Aorta (tissue), 5 donors: ENCODE results near the gene HOOK1. TPM values are rescaled to one million over a fixed set of nuclear protein-coding genes. Genes with fewer than 3 reads are reported as not detected.
A peak's percentile ranks its signal among the peaks of the same experiment; 100 is the strongest.

ENCODE experiments used
- ATAC-seq: fragments of 200-7000 bp; cut with Tn5 transposase; one replicate; pipeline ENCODE4 v1.9.1; 2022; ENCODE audit warnings: moderate library complexity; ENCODE audit not compliant: low FRiP score
- DNase-seq, 2 donors: peaks; one replicate each; pipeline ENCODE4 v3.0.0-alpha.2; 2020
- H3K27ac ChIP-seq, 2 donors: one replicate each; pipeline ENCODE4 v1.5.1; 2013; ENCODE audit warnings: low read length in 2 of 2, mild to moderate bottlenecking in 2 of 2, moderate library complexity in 2 of 2, control low read depth in 1 of 2, inconsistent platforms in 1 of 2, low read depth in 1 of 2
- H3K27me3 ChIP-seq, 2 donors: one replicate each; pipeline ENCODE4 v1.6.1; 2013; ENCODE audit warnings: control low read depth in 1 of 2, low read length in 1 of 2, mild to moderate bottlenecking in 1 of 2, moderate library complexity in 1 of 2; ENCODE audit not compliant: insufficient read depth in 2 of 2, control insufficient read depth in 1 of 2
- H3K36me3 ChIP-seq, 2 donors: one replicate each; pipeline ENCODE4 v1.6.1; 2013; ENCODE audit warnings: control low read depth in 1 of 2, low read length in 1 of 2, mild to moderate bottlenecking in 1 of 2; ENCODE audit not compliant: insufficient read depth in 2 of 2, control insufficient read depth in 1 of 2
- H3K4me1 ChIP-seq, 2 donors: one replicate each; pipeline ENCODE4 v1.6.1; 2013; ENCODE audit warnings: low read length in 2 of 2, control low read depth in 1 of 2, mild to moderate bottlenecking in 1 of 2, moderate library complexity in 1 of 2; ENCODE audit not compliant: insufficient read depth in 2 of 2, control insufficient read depth in 1 of 2
- H3K4me3 ChIP-seq, 2 donors: one replicate each; pipeline ENCODE4 v1.5.1; 2013; ENCODE audit warnings: low read length in 2 of 2, control low read depth in 1 of 2, mild to moderate bottlenecking in 1 of 2
- H3K9me3 ChIP-seq: one replicate; pipeline ENCODE4 v1.6.1; 2013; ENCODE audit warnings: mild to moderate bottlenecking, low read length; ENCODE audit not compliant: control insufficient read depth
- WGBS, 2 donors: extraction: QIAGEN DNeasy Blood & Tissue Kit; methylation state at CpG; one replicate each; pipeline ENCODE4 v1.1.7; 2013; 5-methylcytosine and 5-hydroxymethylcytosine counted together
- intact Hi-C, 2 donors: fragments of 100-400 bp; cut with DNase I; formaldehyde crosslinking; loops; one replicate each; pipeline versions ENCODE4 v1.14.2 to v1.15.0; 2022
- polyA plus RNA-seq, 2 donors: library from polyadenylated mRNA; stranded (reverse); fragments of 200-250 nt; gene quantifications; one replicate each; pipeline ENCODE4 v1.2.3, GENCODE V29; 2013
- total RNA-seq, 2 donors: library from RNA; stranded (reverse); fragmentation: NEBNext Ultra II Directional; extraction: Animal tissue kit (Norgen Biotek cat#: 25700); gene quantifications; one replicate each; pipeline ENCODE4 v1.2.1, GENCODE V29; 2021
- donor health status: healthy with polysubstance abuse.
- donor health status: Bipolar disorder and iron deficiency.
- donor health status: DM: no; HTN: no; CAD: no.
- donor health status: DM: no; HTN: no; CAD: no.
- donor health status: DM: yes; HTN: yes; CAD: no.

Gene HOOK1
- total and polyA plus RNA-seq, 4 donors, result 0.13 to 2.8 (median 0.95) TPM

DNA sequence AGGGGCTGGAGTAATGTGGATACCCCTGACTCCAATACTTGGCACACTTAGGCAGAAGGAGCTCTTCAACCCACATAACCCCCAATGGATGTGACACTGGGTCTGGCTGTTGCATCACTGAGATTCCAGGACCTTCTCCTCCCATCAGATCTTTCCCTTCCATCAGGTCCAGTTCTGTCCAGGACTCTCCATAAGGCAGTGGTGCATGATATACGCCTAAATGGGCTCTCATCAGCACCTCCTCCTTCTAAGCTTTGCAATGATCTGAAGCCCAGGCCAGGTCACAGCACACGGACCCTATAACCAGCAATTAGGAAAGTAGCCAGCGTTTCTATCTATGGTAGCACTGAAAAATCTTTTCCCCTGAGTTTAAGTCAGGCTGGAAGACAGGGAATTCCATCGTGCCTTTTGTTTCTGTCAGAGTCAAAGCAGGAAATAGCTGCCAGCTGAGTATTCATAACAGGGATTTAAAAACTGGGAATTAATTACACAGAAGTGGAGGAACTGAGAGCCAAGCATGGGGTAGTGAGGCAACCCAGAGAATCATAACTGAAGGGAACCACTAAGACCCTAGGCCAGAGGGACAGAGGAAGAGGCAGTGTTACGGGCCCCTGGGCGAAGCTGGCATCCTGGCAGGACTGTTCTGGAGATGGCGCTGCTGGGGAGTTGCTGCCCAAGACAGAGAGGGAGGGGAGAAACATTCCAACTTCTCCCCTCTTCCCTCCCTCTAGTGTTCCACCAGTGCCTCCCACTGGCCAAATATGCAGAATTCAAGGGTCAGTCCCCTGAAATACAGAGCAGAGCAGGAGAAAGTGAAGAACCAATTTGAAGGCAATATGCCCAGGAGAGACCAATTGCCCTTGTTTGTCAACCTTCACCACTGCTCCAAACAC, 37.5 kb upstream of the HOOK1 start:
- DNase-seq (no peak), ATAC-seq (no peak)
- Histone ChIP-seq H3K27ac (no peak overlapping the region), H3K36me3 (no peaks in the 10 kb centered on the region), H3K9me3 (no peaks in the 10 kb centered on the region), H3K4me3 (no peak overlapping the region), H3K4me1 (no peaks in the 10 kb centered on the region), H3K27me3 (no peaks in the 10 kb centered on the region)
- intact Hi-C loops, result no loop called here
- WGBS, 2 donors, result 50 to 55% methylated on average over 7 of the region's 7 CpGs

DNA sequence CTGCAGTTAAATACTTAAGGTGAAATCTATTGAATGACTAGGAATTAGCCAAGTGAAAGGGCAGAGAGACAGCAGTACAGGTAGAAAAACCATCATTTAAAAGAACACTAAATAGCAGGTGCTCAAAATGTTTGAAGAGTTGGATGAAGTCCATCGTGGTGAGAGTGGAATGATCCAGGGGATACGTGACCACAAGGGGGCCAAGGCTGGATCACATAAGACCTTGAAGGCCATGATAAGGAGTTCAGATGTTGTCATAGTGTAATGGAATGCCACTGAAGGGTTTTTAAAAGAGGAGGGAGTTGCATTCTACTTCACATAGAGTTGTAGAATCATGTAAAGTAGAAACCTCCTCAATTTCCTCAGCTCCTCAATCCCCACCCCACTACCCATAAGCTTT, 34.8 kb upstream of the HOOK1 start:
- Histone ChIP-seq H3K27ac (no peak overlapping the region), H3K9me3 (no peaks in the 10 kb centered on the region), H3K27me3 (no peaks in the 10 kb centered on the region), H3K36me3 (no peaks in the 10 kb centered on the region), H3K4me3 (no peak overlapping the region), H3K4me1 (no peaks in the 10 kb centered on the region)
- WGBS, 2 donors, result 74 to 78% methylated on average over 2 of the region's 2 CpGs
- no peak for DNase-seq
- ATAC-seq, result no peak
- intact Hi-C loops, result no loop called here

DNA sequence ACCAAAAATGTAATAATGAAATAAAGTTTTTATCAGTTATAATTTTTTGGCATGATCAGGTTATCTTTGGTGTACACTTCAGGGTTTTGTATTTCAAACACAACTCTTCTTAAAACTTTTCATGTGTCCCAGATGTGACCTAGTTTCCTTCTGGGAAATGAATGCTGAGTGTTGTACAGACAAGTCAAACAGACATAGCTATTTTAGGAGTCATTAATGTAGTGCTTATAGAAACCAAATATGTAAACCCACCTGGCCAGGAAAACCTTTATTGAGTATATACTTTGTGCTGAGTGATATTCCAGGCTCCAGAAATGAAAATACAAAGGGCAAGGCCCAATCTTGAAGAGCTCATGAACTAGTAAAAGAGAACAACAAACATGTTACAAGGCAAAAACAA, 25.9 kb upstream of the HOOK1 start:
- Histone ChIP-seq H3K36me3 (no peaks in the 10 kb centered on the region), H3K4me1 (no peaks in the 10 kb centered on the region), H3K27ac (no peak overlapping the region), H3K27me3 (no peaks in the 10 kb centered on the region), H3K4me3 (no peak overlapping the region), H3K9me3 (peaks cover 3% of the 10 kb centered on the region)
- DNase-seq, result no peak
- intact Hi-C loops, result no loop called here
- no peak for ATAC-seq

GRCh38 chr1:59798600-59798999, 16.1 kb upstream of the HOOK1 start:
- Histone ChIP-seq H3K4me1 (no peaks in the 10 kb centered on the region), H3K36me3 (no peaks in the 10 kb centered on the region), H3K27me3 (no peaks in the 10 kb centered on the region), H3K9me3 (no peaks in the 10 kb centered on the region), H3K27ac (no peak overlapping the region), H3K4me3 (no peak overlapping the region)
- DNase-seq, result no peak
- intact Hi-C loops, result no loop called here
- ATAC-seq, result no peak

- H3K9me3 ChIP-seq, result no peaks in the 10 kb centered on the region
- no peak overlapping the region for H3K27ac ChIP-seq
- H3K27me3 ChIP-seq, result no peaks in the 10 kb centered on the region
- no peak overlapping the region for H3K4me3 ChIP-seq
- ATAC-seq (no peak), DNase-seq (no peak)
- H3K36me3 ChIP-seq, result no peaks in the 10 kb centered on the region
- WGBS, 2 donors, result 65 to 69% methylated on average over 1 of the region's 1 CpG
- intact Hi-C loops, result no loop called here
- no peaks in the 10 kb centered on the region for H3K4me1 ChIP-seq
These were observed 11.2 kb upstream of the HOOK1 start for GRCh38 chr1:59803458-59804038.

DNA sequence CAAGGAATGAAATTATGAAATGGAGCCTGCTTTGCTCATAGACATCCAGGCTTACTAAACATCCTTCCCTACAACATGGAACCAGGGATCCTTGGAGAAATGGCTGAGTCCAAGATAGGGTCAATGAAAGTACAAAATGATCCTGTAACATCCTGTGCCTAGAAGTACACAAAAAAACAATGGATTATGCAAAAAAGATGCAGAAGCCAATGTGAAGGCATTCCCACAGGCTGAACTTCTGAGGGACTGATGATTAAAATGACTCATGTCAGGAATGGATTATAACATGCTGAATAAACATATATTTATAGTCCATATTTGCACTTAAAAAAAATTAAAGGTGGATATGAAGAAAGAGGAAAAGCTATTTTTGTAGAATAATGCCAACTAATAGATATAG, 10.4 kb upstream of the HOOK1 start:
- H3K4me3 ChIP-seq, result no peak overlapping the region

GRCh38 chr1:59805554-59805953, 9.2 kb upstream of the HOOK1 start:
- ATAC-seq (no peak), DNase-seq (no peak)
- H3K27me3 ChIP-seq, result no peaks in the 10 kb centered on the region
- no peaks in the 10 kb centered on the region for H3K4me1 ChIP-seq
- no peak overlapping the region for H3K27ac ChIP-seq
- H3K36me3 ChIP-seq, result no peaks in the 10 kb centered on the region
- no peak overlapping the region for H3K4me3 ChIP-seq
- peaks cover 4% of the 10 kb centered on the region for H3K9me3 ChIP-seq
- intact Hi-C loops, result no loop called here

More for the DNA sequence above, 10.4 kb upstream of the HOOK1 start:
- no peaks in the 10 kb centered on the region for H3K27me3 ChIP-seq
- H3K27ac ChIP-seq, result no peak overlapping the region
- no peaks in the 10 kb centered on the region for H3K36me3 ChIP-seq
- no peaks in the 10 kb centered on the region for H3K4me1 ChIP-seq
- H3K9me3 ChIP-seq, result no peaks in the 10 kb centered on the region
- no peak for ATAC-seq
- DNase-seq, result no peak
- intact Hi-C loops, result no loop called here

- ATAC-seq, result peak; percentile 61
- H3K27me3 ChIP-seq, result no peaks in the 10 kb centered on the region
- intact Hi-C loops, result no loop called here
- 10 to 13% methylated on average over 30 to 50 of the region's 50 CpGs for WGBS, 2 donors
- H3K36me3 ChIP-seq, result no peaks in the 10 kb centered on the region
- peak; percentile 62 to 85 for DNase-seq
- peaks cover 0 to 2% of the 10 kb centered on the region in 2 donors for H3K4me1 ChIP-seq
- no peak overlapping the region for H3K27ac ChIP-seq
- H3K4me3 ChIP-seq, result peak overlapping the region; percentile 25 to 50
- H3K9me3 ChIP-seq, result peaks cover 4% of the 10 kb centered on the region
These were observed 409 bp upstream of the HOOK1 start for GRCh38 chr1:59814180-59814900.

DNA sequence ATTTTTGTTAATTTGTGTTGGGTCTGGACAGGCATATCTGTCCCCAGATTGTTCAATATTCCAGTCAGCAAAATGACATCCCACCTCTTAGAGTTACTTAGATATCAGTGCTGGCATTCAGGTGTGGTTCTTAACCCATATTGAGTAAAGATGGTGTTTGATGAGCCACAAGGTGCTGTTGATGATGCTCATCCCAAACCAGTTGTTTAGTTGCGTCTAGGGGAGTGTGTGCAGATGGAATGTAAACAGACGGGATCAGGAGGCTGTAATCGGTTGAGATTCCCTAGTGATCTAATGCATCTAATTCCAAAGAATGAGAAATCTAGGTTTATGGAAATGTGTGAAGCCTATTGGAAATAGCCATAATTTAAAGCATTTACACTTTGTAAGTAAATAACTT, 1.1 kb downstream of the HOOK1 start:
- intact Hi-C loops, result no loop called here
- DNase-seq (no peak), ATAC-seq (no peak)
- no peaks in the 10 kb centered on the region for H3K27me3 ChIP-seq
- H3K36me3 ChIP-seq, result no peaks in the 10 kb centered on the region
- no peaks in the 10 kb centered on the region for H3K9me3 ChIP-seq
- H3K27ac ChIP-seq, result no peak overlapping the region
- H3K4me1 ChIP-seq, result peaks cover 0 to 2% of the 10 kb centered on the region in 2 donors
- H3K4me3 ChIP-seq, result no peak overlapping the region
- 38 to 40% methylated on average over 3 of the region's 3 CpGs for WGBS, 2 donors
